ENCODE data around the gene PTPN21.

PTPN21 gene

GRCh38 chr14:88454886-88455285 lies 99.9 kb downstream of the PTPN21 start:
- no peak for DNase-seq

DNA sequence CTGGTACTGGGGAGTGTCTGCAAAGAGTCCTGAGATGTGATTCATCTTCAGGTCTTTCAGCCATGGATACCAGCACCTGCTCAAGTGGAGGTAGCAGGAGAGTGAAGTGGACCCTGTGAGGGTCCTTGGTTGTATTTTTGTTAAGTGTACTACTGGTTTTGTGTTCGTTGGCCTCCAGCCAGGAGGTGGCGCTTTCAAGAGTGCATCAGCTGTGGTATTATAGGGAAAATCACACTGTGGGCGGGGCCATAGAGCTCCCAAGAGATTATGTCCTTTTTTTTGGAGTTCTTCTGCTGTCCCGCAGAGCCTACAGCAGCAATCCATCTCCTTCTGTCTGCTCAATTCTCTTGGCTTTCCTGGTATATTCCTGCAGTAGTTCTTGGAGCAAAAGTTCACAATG lies 102.6 kb downstream of the PTPN21 start:
- DNase-seq = no peak

DNA sequence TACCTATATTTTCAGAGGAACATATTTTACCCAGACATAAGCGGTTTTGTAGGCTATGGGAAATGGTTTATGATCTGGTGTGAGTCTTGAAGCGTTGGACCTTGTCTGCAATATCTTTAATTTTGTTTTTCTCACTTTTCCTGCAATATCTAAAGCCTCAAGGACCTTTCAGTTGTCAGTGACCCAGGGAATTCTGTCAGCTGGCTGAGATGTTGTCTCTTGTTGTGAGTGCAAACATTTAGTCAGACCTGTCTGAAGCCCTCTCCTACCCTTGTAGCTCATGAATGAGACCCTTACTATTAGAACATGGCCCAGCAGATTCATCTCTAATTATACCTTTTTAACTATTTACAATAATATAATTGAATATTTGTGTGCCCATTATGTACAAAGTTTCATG lies 115.7 kb downstream of the PTPN21 start:
- DNase-seq = no peak

DNA sequence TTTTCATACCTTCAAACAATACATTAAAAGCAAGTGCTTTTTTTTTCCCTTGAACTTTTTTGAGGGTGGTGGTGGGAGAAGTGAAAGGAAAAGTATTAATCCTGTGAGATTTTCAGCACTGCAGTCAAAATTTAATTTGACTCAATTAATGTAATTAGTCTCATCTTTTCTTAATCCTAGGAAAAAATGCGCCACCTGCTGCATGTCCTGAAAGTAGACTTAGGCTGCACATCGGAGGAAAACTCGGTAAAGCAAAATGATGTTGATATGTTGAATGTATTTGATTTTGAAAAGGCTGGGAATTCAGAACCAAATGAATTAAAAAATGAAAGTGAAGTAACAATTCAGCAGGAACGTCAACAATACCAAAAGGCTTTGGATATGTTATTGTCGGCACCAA lies 117.1 kb downstream of the PTPN21 start:
- DNase-seq = no peak

- DNase-seq = no peak
Measured at GRCh38 chr14:88430976-88431375, 123.8 kb downstream of the PTPN21 start.

GRCh38 chr14:88426271-88426670 lies 128.5 kb downstream of the PTPN21 start:
- no peak for DNase-seq

DNA sequence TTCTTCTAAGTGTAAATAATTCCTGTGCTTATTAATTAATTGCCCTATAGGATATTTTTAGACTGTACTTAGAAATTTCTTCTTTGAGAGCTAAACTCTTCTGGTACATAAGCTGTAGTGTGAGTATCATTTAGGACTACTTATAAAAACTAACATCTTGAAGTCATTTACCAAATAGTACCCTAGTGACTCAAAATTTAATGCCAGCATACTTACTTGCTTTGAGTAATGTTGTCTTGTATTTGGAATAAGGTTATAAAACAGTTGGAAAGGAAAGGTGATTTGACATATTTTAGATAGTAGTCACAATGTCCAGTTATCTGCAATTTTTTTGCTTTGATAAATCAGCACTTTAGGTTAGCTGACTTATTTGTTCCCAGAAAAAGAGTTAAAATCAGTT lies 130.2 kb downstream of the PTPN21 start:
- DNase-seq = no peak

DNA sequence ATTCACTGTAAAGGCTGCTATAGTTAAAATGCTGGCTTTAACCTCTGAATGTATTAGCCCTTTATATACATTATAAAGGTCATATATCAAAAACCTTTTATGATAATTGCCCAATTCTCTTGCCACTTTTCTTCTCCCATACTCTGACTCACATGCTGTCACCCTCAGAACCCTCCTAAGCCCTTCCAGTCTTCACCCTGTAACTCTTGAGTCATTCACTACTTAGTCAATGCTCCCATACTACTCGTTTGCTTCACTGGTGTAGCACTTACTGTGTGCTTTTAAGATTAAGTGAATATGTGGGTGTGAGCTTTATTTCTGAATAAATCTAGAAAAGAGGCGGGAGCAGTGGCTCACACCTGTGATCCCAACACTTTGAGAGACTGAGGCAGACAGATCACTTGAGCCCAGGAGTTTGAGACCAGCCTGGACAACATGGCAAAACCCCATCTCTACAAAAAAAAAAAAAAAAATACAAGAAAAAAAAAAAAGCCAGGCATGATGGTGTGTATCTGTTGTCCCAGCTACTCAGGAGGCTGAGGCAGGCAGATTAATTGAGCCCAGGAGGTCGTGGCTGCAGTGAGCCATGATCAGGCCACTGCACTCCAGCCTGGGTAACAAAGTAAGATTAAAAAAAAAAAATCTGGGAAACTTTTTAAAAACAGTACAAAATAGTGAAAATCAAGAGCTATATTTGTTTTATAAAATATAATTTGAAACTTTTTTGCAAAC lies 131.7 kb downstream of the PTPN21 start:
- DNase-seq = no peak

- no peak for DNase-seq
Measured at GRCh38 chr14:88422047-88422446, 132.8 kb downstream of the PTPN21 start.

DNA sequence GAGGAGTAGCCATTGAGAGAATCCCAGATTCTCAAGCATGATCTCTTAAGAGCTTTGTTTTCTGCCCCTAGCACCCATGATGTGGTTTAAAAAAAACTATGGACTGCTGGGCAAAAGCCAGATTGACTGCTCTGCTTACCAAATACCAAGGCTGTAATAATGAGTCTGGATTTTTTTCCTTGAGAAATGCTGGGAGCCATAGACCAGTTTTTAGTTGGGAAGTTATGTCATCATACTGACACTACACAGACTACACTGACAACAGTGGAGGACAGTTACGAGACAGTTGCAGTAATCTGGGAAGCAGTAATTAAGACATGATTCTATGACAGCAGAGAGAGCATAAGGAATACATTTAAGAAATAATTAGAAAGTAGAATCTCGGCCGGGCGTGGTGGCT lies 133.5 kb downstream of the PTPN21 start:
- DNase-seq = no peak

DNA sequence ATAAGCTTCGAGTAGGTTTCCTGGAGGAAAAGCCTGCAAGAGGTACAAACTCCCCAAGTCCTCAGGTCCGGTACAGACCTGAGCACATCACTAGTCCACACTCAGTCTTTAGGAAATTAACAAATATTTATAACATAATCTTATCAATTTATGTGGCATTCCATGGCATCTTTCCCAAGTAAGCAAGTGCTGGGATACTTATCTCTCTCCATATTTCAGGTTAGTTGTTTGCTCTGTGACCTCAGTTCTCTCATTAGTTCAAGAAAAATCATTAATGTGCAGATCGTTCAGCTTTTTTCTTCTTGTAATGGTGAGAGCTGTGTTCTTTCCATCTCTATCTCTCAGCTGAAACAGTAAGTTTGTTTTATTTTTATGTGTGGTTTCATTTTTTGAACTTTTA lies 134.6 kb downstream of the PTPN21 start:
- DNase-seq = no peak

DNA sequence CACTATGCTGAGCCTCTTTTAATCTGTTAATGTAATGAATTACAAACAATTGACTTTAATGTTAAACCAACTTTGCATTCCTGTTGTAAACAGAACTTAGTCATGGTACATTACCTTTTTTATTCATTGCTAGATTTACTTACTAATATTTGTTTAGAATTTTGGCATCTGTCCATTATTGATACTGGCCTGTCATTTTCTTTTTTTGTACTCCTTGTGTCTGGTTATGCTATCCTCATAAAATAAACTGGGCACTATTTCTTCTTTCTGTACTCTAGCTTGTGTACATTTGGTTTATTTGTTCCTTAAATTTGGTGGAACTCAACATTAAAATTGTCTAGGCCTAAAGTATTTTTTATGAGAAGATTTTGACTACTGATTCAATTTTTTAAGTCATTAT lies 137.2 kb downstream of the PTPN21 start:
- no peak for DNase-seq
